ENCODE results near the gene PUSL1. TPM values are rescaled to one million over a fixed set of nuclear protein-coding genes. Genes with fewer than 3 reads are reported as not detected.
A peak's percentile ranks its signal among the peaks of the same experiment; 100 is the strongest.

Gene PUSL1
- polyA plus RNA-seq, 1 donor (not counting 4 experiments of a cell fraction or from before 2014, with no cell fraction given), result 11.4 TPM

DNA sequence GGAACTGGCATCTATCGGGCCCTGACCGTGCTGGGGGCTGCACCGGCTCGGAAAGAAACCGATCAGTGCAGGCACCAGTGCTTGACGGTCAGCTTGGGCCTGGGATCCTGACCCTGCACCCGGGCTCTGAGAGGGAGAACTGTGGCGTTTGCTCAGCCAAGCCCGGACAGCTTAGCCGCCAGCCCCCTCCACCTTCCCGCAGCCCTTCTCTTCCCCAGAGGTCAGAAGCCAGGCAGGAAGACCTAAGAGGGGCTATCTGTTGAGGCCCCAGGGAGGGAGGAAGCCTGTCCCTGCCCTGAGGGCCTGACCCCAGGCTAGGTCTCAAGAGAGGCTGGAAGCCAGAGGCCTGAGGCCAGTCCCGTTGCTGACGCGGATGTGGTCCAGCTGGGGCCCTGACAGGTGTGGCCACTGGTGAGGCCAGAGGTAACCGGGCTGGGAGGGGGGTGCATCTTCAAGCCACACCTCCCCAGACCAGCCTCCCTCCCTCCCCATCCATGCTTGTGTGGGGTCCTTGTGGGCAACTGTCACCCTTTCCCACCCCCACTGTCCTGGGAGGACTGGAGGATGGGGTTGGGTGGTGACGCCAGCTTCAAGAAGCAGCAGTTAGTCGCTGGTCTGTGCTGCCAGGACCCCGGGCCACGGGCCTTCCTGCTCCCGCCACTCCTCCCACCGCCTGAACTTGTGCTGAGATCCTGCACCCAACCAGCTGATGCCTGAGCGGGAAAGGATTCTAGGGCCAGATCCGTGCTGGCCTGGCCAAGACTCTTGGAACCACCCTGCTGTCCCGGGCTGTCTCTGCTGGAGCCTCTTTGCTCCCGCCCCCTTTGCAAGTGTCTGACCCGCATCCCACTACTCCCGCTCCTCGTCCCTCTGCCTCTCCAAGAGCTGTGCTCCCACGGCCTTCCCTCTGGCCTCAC is 43.4 kb downstream of the PUSL1 start:
- H3K79me2 ChIP-seq (ENCODE audit: control insufficient read depth, insufficient read depth, low read length), result peaks cover 21% of the 10 kb centered on the region
- peaks cover 15% of the 10 kb centered on the region for H3K4me1 ChIP-seq (ENCODE audit: control insufficient read depth, extremely low read depth, insufficient read depth, low read length)
- FAIRE-seq (no peak), DNase-seq (ENCODE audit: low read depth, low spot score) (no peak)
- H3K36me3 ChIP-seq (ENCODE audit: control insufficient read depth in 2 of 2, extremely low read depth in 1 of 2, insufficient read depth in 2 of 2, low read length in 2 of 2), result no peaks in the 10 kb centered on the region
- no peaks in the 10 kb centered on the region for H4K20me1 ChIP-seq (ENCODE audit: control insufficient read depth, extremely low read depth, insufficient read depth, low read length)
- no peak overlapping the region for H2AFZ ChIP-seq (ENCODE audit: control insufficient read depth, low read length)
- H3K27ac ChIP-seq (ENCODE audit: control insufficient read depth, insufficient read depth, low read length), result no peak overlapping the region
- H3K9me1 ChIP-seq (ENCODE audit: control insufficient read depth, extremely low read depth, insufficient read depth, low read length), result no peaks in the 10 kb centered on the region
- no peak overlapping the region for H3K9ac ChIP-seq (ENCODE audit: control insufficient read depth, extremely low read depth, insufficient read depth, low read length)
- H3K4me3 ChIP-seq (ENCODE audit: control insufficient read depth in 2 of 3, extremely low read depth in 1 of 3, insufficient read depth in 2 of 3, low read depth in 1 of 3, low read length in 3 of 3), result no peak overlapping the region
- peaks cover 8% of the 10 kb centered on the region for H3K27me3 ChIP-seq (ENCODE audit: control insufficient read depth, extremely low read depth, insufficient read depth, low read length)
- no peak for TF ChIP-seq EZH2 (IDR thresholded peaks at IDR 0.05; ENCODE audit: low read length)
- TF ChIP-seq, protein P1, sequence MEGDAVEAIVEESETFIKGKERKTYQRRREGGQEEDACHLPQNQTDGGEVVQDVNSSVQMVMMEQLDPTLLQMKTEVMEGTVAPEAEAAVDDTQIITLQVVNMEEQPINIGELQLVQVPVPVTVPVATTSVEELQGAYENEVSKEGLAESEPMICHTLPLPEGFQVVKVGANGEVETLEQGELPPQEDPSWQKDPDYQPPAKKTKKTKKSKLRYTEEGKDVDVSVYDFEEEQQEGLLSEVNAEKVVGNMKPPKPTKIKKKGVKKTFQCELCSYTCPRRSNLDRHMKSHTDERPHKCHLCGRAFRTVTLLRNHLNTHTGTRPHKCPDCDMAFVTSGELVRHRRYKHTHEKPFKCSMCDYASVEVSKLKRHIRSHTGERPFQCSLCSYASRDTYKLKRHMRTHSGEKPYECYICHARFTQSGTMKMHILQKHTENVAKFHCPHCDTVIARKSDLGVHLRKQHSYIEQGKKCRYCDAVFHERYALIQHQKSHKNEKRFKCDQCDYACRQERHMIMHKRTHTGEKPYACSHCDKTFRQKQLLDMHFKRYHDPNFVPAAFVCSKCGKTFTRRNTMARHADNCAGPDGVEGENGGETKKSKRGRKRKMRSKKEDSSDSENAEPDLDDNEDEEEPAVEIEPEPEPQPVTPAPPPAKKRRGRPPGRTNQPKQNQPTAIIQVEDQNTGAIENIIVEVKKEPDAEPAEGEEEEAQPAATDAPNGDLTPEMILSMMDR (optimal IDR thresholded peaks at IDR 0.05 in 1 of 3, IDR thresholded peaks at IDR 0.05 in 1 of 3, conservative IDR thresholded peaks at IDR 0.05 in 1 of 3; ENCODE audit: extremely low read depth in 1 of 3, insufficient read depth in 2 of 3, low read length in 3 of 3), result no peak
- peak overlapping the region; percentile 37 for H3K4me2 ChIP-seq (ENCODE audit: control insufficient read depth, extremely low read depth, insufficient read depth, low read depth, low read length)
- dilution Hi-C loops (cut with MboI; ENCODE audit: extremely low pct_ligation_motif_present, low sequenced_read_pairs), result no loop called here
- H3K9me3 ChIP-seq (ENCODE audit: control insufficient read depth, low read depth, low read length), result no peaks in the 10 kb centered on the region

DNA sequence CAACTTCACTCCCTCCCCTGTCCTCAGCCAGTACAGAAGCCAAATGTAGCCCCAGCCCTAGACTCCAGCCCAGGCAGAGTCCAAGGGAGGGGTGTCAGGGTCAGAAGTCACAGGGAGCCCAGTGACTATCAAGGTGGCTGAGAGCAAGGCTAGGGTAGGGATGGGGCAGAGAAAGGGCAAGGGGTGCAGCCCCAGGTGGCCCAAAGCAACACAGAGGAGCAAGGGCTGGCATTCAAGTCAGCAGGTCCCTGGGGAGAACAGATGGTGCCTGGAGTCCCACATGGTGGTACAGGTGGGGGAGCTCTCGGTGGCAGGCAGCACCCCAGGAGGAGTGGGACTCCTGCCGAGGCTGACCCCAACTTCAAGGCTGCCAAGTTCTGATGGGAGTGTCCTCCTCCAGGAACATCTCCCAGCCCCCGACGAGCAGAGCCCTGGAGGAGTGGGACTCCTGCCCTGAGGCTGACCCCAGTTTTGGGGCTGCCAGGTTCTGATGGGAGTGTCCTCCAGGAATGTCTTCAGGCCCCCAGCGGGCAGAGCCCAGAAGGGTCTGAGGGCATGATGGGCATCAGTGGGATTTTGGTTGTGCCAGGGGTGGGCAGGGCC is 44.5 kb downstream of the PUSL1 start:
- H3K27me3 ChIP-seq (ENCODE audit: control insufficient read depth, extremely low read depth, insufficient read depth, low read length), result peaks cover 8% of the 10 kb centered on the region
- peaks cover 6% of the 10 kb centered on the region for H3K4me1 ChIP-seq (ENCODE audit: control insufficient read depth, extremely low read depth, insufficient read depth, low read length)
- DNase-seq (ENCODE audit: low read depth, low spot score) (no peak), FAIRE-seq (no peak)
- H2AFZ ChIP-seq (ENCODE audit: control insufficient read depth, low read length), result no peak overlapping the region
- no peak overlapping the region for H3K4me2 ChIP-seq (ENCODE audit: control insufficient read depth, extremely low read depth, insufficient read depth, low read depth, low read length)
- no peaks in the 10 kb centered on the region for H4K20me1 ChIP-seq (ENCODE audit: control insufficient read depth, extremely low read depth, insufficient read depth, low read length)
- dilution Hi-C loops (cut with MboI; ENCODE audit: extremely low pct_ligation_motif_present, low sequenced_read_pairs), result no loop called here
- H3K27ac ChIP-seq (ENCODE audit: control insufficient read depth, insufficient read depth, low read length), result no peak overlapping the region
- no peak overlapping the region for H3K9ac ChIP-seq (ENCODE audit: control insufficient read depth, extremely low read depth, insufficient read depth, low read length)
- H3K4me3 ChIP-seq (ENCODE audit: control insufficient read depth in 2 of 3, extremely low read depth in 1 of 3, insufficient read depth in 2 of 3, low read depth in 1 of 3, low read length in 3 of 3), result no peak overlapping the region
- no peaks in the 10 kb centered on the region for H3K9me3 ChIP-seq (ENCODE audit: control insufficient read depth, low read depth, low read length)
- no peaks in the 10 kb centered on the region for H3K36me3 ChIP-seq (ENCODE audit: control insufficient read depth in 2 of 2, extremely low read depth in 1 of 2, insufficient read depth in 2 of 2, low read length in 2 of 2)
- peaks cover 10% of the 10 kb centered on the region for H3K79me2 ChIP-seq (ENCODE audit: control insufficient read depth, insufficient read depth, low read length)
- TF ChIP-seq EZH2 (IDR thresholded peaks at IDR 0.05; ENCODE audit: low read length), result no peak
- TF ChIP-seq, protein P1 (optimal IDR thresholded peaks at IDR 0.05 in 1 of 3, IDR thresholded peaks at IDR 0.05 in 1 of 3, conservative IDR thresholded peaks at IDR 0.05 in 1 of 3; ENCODE audit: extremely low read depth in 1 of 3, insufficient read depth in 2 of 3, low read length in 3 of 3), result no peak
- no peaks in the 10 kb centered on the region for H3K9me1 ChIP-seq (ENCODE audit: control insufficient read depth, extremely low read depth, insufficient read depth, low read length)

All from keratinocyte (primary cell).